A673 (cell line): ENCODE data around the gene FEV. TPM values are rescaled to one million over a fixed set of nuclear protein-coding genes. Genes with fewer than 3 reads are reported as not detected.

Source experiments
- BruUV-seq: library from RNA; stranded (reverse); fragments of 400-500 nt; replicated peaks from 2 replicates; lab custom pipeline; 2021; lab: Mats Ljungman, UMichigan
- CTCF ChIA-PET: fragments of 300-600 bp; sonication (Branson Sonifier 250); formaldehyde crosslinking; loops from one replicate; lab custom pipeline; 2022; ENCODE audit warnings: antibody characterized with exemption; lab: Charles Lee
- POLR2A ChIA-PET: fragments of 300-600 bp; sonication (Branson Sonifier 250); formaldehyde crosslinking; loops from one replicate; lab custom pipeline; 2022; ENCODE audit warnings: antibody characterized with exemption; ENCODE audit not compliant: low non-redundant PET; lab: Charles Lee
- DNase-seq: peaks from one replicate; pipeline ENCODE4 v3.0.0-alpha.2; 2015; ENCODE audit warnings: low spot score
- H3K27ac ChIP-seq: fragments of 200-600 bp; sonication (generic); 2 replicates; pipeline ENCODE4 v1.5.1; 2016; ENCODE audit warnings: mixed run types, low read depth, mild to moderate bottlenecking, mixed read lengths, antibody characterized with exemption, low read length; ENCODE audit not compliant: poor library complexity, severe bottlenecking
- H3K27me3 ChIP-seq: fragments of 200-600 bp; sonication (generic); replicated peaks from 2 replicates; pipeline ENCODE4 v1.6.1; 2017; ENCODE audit warnings: mixed run types, low read depth, mild to moderate bottlenecking, mixed read lengths, antibody characterized with exemption, low read length; ENCODE audit not compliant: insufficient read depth, poor library complexity
- H3K36me3 ChIP-seq: fragments of 200-600 bp; sonication (generic); 2 replicates; pipeline ENCODE4 v1.6.1; 2016; ENCODE audit warnings: mixed run types, mild to moderate bottlenecking, mixed read lengths, antibody characterized with exemption, low read length; ENCODE audit not compliant: insufficient read depth, poor library complexity, severe bottlenecking
- H3K4me1 ChIP-seq: fragments of 200-600 bp; sonication (generic); 2 replicates; pipeline ENCODE4 v1.6.1; 2017; ENCODE audit warnings: mixed run types, mild to moderate bottlenecking, mixed read lengths, antibody characterized with exemption, low read length; ENCODE audit not compliant: insufficient read depth, poor library complexity, severe bottlenecking
- H3K4me3 ChIP-seq: fragments of 200-600 bp; sonication (generic); 2 replicates; pipeline ENCODE4 v1.5.1; 2016; ENCODE audit warnings: low read depth, mixed run types, mild to moderate bottlenecking, mixed read lengths, low read length; ENCODE audit not compliant: poor library complexity, severe bottlenecking
- H3K9me3 ChIP-seq: fragments of 200-600 bp; sonication (generic); 2 replicates; pipeline ENCODE4 v1.6.1; 2016; ENCODE audit warnings: mixed run types, low read depth, mild to moderate bottlenecking, mixed read lengths, antibody characterized with exemption, low read length; ENCODE audit not compliant: poor library complexity, severe bottlenecking
- EZH2 ChIP-seq: fragments of 200-600 bp; sonication (generic); IDR thresholded peaks from 2 replicates; pipeline ENCODE4 v1.6.1; 2017; ENCODE audit warnings: borderline replicate concordance, low read depth, mild to moderate bottlenecking, mixed read lengths, antibody characterized with exemption, low read length; ENCODE audit not compliant: poor library complexity, severe bottlenecking
- intact Hi-C: fragments of 100-400 bp; cut with micrococcal nuclease; formaldehyde crosslinking; loops from one replicate; pipeline ENCODE4 v1.10.0; 2022; ENCODE audit not compliant: unreplicated experiment
- total RNA-seq: library from RNA; stranded (reverse); gene quantifications from 2 replicates; pipeline ENCODE4 v1.2.3, GENCODE V29; 2021
- TF ChIP-seq, protein P1 (sequence below): fragments of 300-800, 200-600 bp; sonication (generic); conservative IDR thresholded peaks from 2 replicates; pipeline ENCODE4 v1.5.1; 2017; ENCODE audit warnings: low read depth, mild to moderate bottlenecking, antibody characterized with exemption, low read length, moderate library complexity, mixed read lengths

Gene FEV
- total RNA-seq, 1 experiment from 2014 or later, result 12.6 TPM

GRCh38 chr2:219022616-219023015 is 37.6 kb upstream of the FEV start:
- CTCF ChIA-PET, result no interaction called here
- no peak for DNase-seq
- Histone ChIP-seq H3K27ac (no peak overlapping the region), H3K27me3 (no peaks in the 10 kb centered on the region), H3K36me3 (no peaks in the 10 kb centered on the region), H3K4me3 (no peak overlapping the region), H3K9me3 (no peaks in the 10 kb centered on the region), H3K4me1 (no peaks in the 10 kb centered on the region)
- POLR2A ChIA-PET, result no interaction called here
- intact Hi-C loops, result no loop called here
- no TSS peak for BruUV-seq
- no peak for TF ChIP-seq EZH2
- TF ChIP-seq, protein P1, sequence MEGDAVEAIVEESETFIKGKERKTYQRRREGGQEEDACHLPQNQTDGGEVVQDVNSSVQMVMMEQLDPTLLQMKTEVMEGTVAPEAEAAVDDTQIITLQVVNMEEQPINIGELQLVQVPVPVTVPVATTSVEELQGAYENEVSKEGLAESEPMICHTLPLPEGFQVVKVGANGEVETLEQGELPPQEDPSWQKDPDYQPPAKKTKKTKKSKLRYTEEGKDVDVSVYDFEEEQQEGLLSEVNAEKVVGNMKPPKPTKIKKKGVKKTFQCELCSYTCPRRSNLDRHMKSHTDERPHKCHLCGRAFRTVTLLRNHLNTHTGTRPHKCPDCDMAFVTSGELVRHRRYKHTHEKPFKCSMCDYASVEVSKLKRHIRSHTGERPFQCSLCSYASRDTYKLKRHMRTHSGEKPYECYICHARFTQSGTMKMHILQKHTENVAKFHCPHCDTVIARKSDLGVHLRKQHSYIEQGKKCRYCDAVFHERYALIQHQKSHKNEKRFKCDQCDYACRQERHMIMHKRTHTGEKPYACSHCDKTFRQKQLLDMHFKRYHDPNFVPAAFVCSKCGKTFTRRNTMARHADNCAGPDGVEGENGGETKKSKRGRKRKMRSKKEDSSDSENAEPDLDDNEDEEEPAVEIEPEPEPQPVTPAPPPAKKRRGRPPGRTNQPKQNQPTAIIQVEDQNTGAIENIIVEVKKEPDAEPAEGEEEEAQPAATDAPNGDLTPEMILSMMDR, result no peak

DNA sequence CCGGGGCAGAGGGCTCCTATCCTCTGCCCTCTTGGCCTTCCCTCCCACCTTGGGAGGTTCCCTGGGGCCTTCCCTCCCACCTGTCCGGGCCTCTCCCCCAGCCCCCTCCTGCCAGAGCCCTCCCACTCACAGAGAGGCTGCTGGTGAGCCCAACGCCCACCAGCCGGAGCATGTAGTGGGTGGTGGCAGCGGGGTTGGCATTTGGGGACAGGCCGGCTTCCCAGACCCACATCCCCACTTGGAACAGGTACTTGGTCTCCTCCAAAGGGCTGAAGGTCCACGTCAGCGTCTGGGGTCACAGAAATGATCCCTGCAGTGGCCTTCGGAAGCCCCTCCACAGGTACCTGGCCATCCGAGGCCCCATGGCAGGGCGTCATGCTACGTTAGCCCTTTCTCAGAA is 37.1 kb upstream of the FEV start:
- Histone ChIP-seq H3K27me3 (no peaks in the 10 kb centered on the region), H3K9me3 (no peaks in the 10 kb centered on the region), H3K36me3 (no peaks in the 10 kb centered on the region), H3K4me1 (no peaks in the 10 kb centered on the region), H3K4me3 (no peak overlapping the region), H3K27ac (no peak overlapping the region)
- DNase-seq, result no peak
- TF ChIP-seq EZH2, result no peak
- TF ChIP-seq, protein P1, result no peak
- BruUV-seq, result no TSS peak
- ChIA-PET CTCF (no interaction called here), POLR2A (interaction anchor here (0.6 kb wide), 1 partner anchor 11 kb away, joined by 6 read pairs; no protein-coding TSS in a partner anchor)
- intact Hi-C loops, result no loop called here

DNA sequence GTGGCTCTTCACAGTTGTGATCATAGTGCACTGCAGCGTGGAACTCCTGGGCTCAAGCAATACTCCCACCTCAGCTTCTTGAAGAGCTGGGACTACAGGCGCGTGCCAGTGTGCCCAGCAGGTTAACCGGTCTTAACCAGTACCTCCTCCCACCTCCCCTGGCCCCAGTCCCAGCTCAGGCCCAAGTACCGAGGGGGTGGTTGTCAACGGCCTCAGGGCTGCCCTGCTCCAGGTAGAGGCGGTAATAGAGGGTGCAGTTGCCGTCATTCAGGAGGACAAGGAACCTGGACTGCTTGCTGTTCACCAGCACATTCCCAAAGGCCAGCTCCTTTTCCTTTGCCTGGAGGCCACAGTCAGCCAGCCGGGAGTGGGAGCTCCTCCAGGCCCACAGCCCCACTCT is 36.6 kb upstream of the FEV start:
- no peaks in the 10 kb centered on the region for H3K9me3 ChIP-seq
- no peak for TF ChIP-seq EZH2
- TF ChIP-seq, protein P1, result no peak
- DNase-seq, result no peak
- BruUV-seq, result no TSS peak
- H3K36me3 ChIP-seq, result no peaks in the 10 kb centered on the region
- POLR2A ChIA-PET, result interaction anchor here (0.6 kb wide), 1 partner anchor 11 kb away, joined by 6 read pairs; no protein-coding TSS in a partner anchor
- H3K4me1 ChIP-seq, result no peaks in the 10 kb centered on the region
- CTCF ChIA-PET, result no interaction called here
- H3K4me3 ChIP-seq, result no peak overlapping the region
- intact Hi-C loops, result no loop called here
- no peaks in the 10 kb centered on the region for H3K27me3 ChIP-seq
- H3K27ac ChIP-seq, result no peak overlapping the region
